ENCODE measurements around the gene NGLY1.

The NGLY1 gene

DNA sequence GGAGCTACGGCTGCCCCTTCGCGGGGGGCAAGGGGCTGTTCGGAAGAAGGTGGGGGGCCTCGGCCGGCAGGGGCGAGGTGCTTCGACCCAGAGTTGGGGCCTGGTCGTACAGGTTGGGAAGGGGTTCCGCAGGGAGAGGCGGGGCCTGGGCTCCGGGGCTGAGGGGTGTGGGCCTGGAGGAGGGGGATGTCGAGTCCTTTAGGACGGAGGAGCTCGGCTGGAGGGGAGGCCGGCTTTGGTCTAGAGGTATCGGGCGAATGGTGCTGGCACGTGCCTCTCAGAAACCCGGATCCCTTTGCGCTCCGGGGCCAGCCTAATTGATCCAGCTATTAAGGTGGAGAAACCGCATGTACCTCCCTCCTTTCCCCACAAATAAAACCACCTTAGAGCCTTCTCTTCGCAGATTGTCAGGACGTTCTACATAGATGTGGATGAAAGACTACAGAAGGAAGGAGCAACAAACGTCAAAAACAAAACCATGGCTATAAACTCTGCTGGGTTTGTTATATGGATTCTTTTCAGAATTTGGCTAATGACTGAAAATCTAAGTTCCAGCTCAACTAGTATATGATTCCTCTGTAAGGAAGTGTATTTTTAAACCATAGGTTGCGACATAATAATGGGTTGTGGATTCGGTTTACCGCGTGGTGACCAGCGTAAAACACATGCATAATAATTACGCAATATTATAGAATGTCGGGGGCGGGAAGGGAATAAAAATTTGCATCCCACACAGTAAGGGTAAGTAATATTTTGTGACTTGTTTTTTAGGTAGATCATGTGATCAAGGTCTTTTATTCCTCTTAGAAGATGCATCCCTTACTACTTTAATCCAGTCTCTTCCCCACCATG lies 644 bp upstream of the NGLY1 start:
- no peak for DNase-seq (ENCODE audit: low read depth in 2 of 2, low spot score in 1 of 2)

DNA sequence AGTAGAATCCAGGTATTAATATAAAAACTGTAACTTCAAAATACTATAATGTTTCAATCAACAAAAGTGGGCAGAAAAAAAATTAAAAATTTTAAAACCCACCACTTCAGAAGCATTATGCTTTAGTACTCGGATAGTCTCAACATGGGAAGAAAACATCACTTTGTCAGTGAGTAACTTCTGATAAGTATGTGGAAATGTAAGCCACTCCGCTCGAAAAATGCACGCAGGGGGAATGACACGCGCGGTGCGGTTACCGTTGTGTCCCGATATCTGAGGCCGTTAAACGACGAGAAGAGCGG lies 656 bp downstream of the NGLY1 start:
- DNase-seq (ENCODE audit: low read depth in 2 of 2, low spot score in 1 of 2) = no peak

DNA sequence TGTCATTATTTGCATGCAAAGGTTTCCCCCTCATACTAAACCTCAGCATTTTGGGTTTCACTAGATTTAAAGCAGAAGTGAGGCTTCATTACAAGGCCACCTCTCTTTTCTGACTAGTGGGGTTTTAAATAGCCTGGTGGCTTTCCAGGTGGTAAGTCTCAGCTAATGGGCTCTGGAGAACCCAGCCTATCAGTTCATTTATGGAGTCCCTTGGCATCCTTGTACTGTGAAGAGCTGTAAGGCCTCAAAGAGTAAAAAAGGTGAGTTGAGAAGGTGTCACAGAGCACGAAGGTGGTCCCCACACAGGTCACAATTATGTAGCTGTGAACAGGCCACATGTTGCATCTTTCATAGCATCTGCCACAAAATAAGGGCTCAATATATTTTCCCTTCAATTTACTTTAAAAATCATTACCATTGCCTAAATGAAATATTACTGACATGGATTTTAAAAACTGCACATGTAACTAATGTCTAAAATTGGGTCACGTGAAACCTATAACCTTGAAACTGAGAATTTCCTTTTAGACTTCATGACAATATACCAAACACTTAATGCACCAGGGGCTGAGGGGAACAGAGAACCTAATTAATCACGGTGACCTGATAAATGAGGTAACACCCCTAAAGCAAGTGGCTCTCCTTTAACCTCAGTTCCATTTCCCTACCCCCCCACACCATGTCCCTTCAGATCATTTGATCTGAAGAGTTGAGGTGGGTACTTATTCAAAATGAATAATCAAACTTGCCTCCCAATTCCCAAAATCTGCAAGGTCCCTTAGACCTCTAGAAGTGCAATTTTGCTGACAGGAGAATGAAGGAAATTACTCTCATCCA lies 1.3 kb downstream of the NGLY1 start:
- DNase-seq (ENCODE audit: low read depth in 2 of 2, low spot score in 1 of 2) = no peak

DNA sequence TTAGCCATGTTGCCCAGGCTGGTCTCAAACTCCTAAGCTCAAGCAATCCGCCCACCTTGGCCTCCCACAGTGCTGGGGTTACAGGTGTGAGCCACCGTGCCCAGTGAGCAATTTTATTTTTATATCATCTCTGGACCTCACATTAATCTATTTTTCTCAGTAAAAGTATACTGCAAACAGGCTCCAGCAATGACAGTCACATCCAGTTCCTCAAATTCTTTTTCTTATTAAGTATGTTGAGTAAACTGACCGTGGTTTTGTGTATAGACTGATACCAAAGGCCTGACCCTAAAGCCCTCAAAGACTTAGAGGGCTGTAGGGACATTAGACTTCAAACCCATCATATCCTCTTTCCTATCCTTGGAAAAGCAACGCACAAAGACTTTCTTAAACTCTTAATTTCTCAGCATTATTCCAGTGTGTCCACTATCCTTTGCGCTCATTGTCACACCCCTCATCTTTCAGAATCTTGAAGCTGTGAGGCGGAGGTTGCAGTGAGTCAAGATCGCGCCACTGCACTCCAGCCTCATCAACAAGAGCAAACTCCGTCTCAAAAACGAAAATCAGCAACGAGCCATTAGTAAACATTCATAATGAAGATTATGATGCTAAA lies 2.0 kb downstream of the NGLY1 start:
- DNase-seq (ENCODE audit: low read depth in 2 of 2, low spot score in 1 of 2) = no peak

DNA sequence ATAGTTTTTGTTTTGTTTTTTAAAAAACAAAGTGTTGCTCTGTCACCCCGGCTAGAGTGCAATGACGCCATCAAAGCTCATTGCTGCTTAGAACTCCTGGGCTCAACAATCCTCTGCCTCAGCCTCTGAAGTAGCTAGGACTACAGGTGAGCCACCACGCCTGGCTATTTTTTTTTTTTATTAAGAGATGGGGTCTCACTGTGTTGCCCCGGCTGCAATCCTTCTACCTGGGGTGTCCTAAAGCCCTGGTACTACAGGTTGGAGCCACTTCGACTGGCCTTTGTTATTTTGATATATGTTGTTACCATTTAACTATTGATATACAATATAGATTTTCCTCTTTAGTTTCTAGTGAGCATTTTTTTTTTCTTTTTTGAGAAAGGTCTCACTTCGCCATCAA lies 2.6 kb downstream of the NGLY1 start:
- no peak for DNase-seq (ENCODE audit: low read depth in 2 of 2, low spot score in 1 of 2)

DNA sequence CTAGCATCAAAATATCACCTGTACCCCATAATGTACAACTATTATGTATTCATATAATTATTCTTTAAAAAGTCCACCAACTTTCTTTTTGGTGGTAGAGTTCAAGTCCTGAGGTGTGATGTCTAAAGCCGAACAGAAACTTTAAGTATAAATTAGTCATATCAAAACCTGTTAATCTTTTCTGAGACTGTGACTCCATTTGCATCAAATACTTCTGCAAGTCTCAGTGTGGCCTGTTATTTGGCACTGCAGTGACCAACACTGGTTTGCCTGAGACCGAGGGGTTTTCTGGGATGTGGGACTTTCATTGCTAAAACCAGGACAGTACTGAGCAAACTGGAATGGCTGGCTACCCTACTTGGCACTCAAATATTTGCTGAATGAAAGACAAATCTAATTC lies 7.3 kb downstream of the NGLY1 start:
- DNase-seq (ENCODE audit: low read depth in 2 of 2, low spot score in 1 of 2) = no peak

DNA sequence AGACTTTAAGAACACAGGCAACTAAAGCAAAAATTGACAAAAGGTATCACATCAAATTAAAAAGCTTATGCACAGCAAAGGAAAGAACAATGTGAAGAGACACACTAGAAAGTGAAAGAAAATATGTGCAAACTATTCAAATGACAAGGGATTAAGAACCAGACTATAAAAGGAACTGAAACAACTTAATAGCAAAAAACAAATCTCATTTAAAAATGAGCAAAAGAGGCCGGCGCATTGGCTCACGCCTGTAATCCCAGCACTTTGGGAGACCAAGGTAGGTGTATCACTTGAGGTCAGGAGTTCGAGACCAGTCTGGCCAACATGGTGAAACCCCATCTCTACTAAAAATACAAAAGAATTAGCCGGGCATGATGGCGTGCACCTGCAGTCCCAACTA lies 14.4 kb downstream of the NGLY1 start:
- no peak for DNase-seq (ENCODE audit: low read depth in 2 of 2, low spot score in 1 of 2)

DNA sequence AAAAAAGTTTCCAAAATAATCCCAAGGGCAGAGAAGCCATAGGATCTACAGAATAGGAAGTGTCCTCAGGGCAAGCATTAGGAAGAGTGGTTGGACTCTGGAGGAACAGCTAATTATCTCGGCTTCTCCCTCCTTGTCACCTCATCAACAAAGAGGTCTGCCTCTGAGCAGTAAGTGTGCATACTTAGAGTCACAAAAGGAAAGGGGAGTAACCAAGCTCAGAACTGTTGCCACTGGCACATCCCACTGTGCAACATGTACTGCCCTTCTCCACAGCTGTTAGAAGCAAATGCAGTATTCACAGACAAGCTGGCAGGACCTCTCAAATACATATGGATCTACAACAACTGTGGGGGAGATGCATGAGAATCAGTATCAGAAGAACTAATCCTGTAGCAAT lies 31.5 kb downstream of the NGLY1 start:
- no peak for DNase-seq (ENCODE audit: low read depth in 2 of 2, low spot score in 1 of 2)

DNA sequence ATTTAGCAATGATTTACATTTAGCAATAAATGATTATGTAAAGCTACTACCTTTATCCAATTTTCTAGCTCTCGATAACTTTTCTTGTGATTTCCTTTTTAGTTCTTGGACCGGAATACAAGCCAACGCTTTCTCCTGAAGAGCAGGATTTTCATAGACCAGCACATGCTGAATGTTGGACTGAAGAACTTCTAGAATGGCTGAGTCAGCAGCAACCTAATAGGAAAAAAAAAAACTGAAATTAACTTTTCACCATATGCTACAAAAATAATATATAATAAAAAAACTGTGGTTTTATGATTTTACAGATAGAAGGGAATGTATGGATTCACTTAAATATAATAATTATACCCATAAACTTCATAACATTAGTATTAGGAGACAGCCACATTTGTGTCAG lies 32.2 kb downstream of the NGLY1 start:
- no peak for DNase-seq (ENCODE audit: low read depth in 2 of 2, low spot score in 1 of 2)

DNA sequence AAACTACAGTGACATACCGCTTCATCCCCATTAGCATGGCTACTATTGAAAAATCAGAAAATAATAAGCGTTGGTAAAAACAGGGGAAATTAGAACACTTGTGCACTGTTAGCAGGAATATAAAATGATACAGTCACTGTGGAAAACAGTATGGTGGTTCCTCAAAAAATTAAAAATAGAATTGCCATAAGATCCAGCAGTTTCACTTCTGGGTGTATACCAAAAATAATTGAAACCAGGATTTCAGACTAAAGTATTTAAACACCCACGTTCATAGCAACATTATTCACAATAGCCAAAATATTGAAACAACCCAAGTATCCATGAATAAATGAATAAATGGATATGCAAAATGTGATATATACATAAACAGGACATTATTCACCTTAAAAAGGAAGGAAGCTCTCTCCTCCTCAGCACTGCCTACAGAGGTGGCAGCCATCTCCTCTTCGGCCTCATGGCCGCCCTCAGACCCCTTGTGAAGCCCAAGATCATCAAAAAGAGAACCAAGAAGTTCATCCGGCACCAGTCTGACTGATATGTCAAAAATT lies 34.1 kb downstream of the NGLY1 start:
- no peak for DNase-seq (ENCODE audit: low read depth in 2 of 2, low spot score in 1 of 2)

DNA sequence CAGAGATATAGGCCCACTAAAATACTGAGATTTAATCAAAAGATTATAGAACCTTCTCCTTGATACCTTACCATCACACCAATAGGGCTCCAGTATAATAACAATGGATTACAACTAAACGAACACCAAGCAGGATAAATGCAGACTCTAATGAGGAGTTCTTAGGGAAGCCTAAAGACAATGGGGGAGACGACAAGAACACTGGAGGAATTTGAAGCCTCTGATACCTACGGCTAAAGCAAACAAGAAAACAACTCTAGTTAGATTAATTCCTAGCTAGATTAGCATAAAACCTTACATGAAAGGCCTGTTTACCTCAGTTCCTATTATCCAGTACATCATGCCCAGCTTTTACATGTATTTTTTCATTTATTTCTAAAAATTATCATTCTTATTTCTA lies 35.1 kb downstream of the NGLY1 start:
- no peak for DNase-seq (ENCODE audit: low read depth in 2 of 2, low spot score in 1 of 2)

DNA sequence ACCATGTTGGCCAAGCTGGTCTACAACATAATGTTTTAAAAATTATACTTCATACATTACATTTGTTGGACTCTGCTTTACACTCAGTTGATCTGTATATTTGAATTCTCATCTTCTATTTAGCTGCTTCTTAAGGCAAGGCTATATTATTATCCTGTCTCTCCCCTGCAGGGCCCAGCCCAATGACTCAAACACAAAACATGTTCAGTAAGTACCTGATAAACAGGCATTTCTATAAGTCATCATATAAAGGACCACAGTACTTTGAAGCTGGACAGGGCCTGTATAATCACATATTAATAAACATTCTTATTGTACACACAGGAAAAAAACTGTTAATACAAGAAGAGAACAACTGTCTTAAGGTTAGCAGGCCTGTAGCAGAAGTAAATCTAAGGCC lies 36.2 kb downstream of the NGLY1 start:
- DNase-seq (ENCODE audit: low read depth in 2 of 2, low spot score in 1 of 2) = no peak

DNA sequence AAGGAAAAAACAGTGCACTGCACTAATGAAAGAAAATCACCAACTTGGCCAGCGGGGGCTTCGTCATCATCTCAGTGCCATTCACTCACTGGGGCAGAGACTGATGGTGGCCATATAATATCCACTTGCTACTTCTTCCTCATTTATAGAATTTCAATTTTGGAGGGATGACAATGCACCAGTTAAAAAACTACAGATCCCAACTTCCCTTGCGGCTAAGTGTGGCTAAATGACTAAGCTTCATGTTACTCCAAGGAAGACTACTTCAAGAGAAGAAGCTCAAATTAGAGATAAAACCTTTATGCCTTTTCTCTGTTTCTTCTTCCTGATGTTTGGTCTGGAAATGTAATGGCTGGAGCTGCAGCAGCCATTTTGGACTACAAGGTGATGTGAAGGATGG lies 38.8 kb downstream of the NGLY1 start:
- no peak for DNase-seq (ENCODE audit: low read depth in 2 of 2, low spot score in 1 of 2)

DNA sequence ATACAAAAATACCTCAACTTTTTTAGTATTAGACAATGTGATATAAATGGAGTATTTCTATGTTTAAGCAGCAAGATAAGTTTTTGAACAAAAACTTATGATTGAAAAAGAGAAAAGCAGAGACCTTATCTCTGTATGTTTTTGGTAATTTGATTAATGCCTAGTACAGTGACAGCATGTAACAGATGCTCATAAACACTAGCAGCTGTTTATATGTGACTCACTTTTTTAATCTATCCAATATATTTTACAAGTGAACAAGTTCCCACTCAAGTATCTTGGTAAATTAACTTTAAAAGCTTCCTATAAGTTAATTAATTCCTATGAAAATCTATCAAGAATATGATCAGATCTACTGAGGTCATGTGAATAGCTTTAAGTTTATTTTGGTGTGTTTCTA lies 55.1 kb downstream of the NGLY1 start:
- DNase-seq (ENCODE audit: low read depth in 2 of 2, low spot score in 1 of 2) = no peak

DNA sequence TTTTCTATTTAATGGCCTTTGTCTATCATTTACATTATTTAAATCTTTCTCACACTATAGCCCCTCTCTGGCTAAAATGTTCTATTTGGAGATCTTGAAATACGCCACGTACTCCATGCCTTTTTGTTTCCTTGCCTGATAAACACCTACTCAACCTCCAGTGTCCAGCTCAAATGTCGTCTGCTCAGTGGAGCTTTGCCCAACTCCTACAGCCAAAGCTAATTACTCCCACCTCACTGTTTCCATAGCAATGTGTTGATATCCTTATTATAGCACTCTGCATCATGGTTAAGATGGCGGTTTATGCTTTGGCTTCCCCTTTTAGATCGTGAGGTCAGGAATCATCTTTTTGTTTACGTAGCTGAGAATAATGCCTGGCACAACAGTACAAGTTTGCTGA lies 55.9 kb downstream of the NGLY1 start:
- DNase-seq (ENCODE audit: low read depth in 2 of 2, low spot score in 1 of 2) = no peak

DNA sequence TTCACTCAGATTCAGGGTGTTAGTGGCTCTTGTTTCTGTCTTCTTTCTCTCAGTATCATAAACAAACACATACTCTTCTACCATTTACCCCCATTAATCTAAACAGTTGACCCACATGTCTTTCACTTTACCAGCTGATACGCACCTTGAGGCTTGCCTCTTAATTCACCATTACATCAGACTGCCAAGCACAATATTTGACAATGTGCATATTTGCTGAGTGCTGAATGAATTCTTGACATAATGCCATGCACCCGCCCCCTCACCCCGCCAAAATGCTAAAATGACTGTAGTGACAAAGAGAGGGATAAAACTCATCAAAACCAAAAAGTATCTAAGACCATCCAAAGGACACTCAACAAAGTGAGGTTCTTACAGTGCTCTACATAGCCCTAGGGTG lies 57.4 kb downstream of the NGLY1 start:
- DNase-seq (ENCODE audit: low read depth in 2 of 2, low spot score in 1 of 2) = no peak

DNA sequence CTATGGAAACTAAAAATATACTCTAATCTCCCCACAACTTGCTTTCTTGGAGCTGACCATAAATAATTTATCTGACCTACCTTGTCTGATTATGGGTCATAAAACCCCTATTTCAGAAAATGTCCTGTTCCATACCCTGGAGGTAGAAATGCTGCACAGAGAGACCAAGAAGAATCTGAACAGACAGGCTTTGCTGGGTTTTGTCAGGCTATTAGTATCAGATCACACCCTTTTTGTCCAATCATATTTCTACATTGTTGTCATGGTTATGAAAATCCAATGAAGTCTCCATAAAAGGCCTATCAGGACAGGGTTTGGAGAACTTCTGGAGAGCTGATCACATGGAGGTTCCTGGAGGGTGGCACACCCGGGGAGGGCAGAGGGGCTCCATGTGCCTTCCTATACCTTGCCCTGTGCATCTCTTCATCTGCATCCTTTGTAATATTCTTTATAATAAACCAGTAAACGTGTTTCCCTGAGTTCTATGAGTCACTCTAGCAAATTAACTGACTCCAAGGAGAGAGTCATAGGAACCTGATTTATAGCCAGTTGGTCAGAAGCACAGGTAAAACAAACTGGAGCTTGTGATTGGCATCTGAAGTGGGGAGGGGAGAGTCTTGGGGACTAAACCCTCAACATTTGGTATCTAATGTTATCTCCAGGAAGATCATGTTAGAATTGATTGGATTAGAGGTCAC lies 58.1 kb downstream of the NGLY1 start:
- no peak for DNase-seq (ENCODE audit: low read depth in 2 of 2, low spot score in 1 of 2)

DNA sequence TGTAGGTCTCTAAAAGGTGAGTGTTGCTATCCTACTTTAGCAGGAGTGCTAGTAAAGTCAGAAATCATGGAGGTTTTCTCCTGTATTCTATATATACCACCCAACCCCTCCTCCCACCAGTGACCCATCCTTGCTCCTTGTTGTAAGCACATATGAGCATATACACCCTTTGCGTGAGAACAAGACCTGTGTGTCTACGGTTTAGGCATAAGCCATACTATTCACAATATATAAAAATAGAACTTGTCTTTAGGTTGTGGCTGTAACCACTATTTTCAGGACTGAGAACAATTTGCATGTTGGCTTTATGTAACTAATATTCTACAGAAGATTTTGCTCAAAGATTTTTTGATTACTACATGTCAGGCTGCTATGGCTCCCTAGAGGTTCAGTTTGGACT lies 59.4 kb downstream of the NGLY1 start:
- no peak for DNase-seq (ENCODE audit: low read depth in 2 of 2, low spot score in 1 of 2)

DNA sequence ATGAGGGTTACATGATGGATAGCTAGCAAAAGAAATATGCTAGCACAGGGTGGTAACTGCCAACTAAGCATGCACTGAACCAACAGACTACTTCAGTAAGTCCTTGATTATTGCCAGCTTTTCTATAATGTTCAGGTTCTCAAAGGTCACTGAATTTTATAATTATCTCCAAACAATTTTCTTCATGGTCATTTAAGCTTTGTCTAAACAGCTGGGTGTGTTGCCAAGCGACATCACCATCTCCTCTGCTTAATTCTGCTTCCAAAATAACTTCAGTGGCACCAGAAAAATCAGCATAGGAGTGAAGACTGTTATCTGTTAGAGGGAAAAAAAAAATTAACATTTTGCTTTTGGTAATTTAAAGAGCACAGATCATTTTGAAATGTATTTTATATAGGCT lies 63.9 kb downstream of the NGLY1 start:
- no peak for DNase-seq (ENCODE audit: low read depth in 2 of 2, low spot score in 1 of 2)

DNA sequence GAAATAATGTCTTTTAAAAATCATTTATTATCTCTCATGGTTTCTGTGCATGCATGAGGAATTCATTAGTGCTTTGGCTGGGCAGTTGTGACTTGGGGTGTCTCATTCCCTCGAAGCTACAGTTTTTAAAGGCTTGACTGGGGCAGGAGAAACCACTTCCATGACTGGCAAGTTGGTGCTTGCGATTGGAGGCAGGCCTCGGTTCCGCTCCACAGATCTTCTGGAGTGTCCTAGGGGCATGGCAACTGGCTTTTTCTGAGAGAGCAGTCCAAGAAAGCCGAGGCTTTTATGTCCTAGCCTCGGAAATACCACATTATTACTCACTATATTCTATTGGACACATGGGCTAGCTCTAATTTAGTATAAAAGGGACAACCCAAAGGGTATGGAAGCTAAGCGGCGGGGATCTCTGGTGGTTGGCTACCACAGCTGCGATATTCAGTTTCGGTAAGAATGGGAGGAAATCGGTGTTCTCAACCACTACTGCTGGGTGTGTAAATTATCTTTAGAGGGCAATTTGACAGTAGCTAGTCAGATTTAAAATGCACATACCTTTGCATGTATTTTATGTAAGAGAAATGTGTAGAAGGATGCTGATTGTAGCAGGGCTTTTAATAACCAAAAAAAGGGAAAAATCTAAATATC lies 69.8 kb downstream of the NGLY1 start:
- no peak for DNase-seq (ENCODE audit: low read depth in 2 of 2, low spot score in 1 of 2)

DNA sequence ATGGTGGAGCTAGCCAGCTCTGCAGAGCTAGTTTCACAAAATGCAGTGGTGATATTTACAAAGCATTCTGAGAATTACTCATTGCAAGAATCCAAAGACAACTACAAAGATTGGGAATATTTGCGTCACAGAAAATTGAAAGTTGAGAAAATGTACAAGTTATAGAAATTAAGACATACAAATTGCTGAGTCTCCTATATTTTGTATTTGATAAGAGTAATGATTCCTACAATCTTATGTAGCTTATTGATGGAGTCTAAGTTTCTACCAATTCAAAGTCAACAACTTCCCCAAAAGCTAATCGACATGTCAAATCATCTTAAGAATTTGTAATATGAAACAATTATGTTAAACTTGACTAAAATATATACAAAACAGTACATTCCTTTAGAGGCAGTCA lies 72.2 kb downstream of the NGLY1 start:
- DNase-seq (ENCODE audit: low read depth in 2 of 2, low spot score in 1 of 2) = no peak
